HG02798 (cell line): Measurements from ENCODE around the gene CAPN15.
"Not testable (repeated sequence)": the region's sequence is repeated elsewhere in the genome, so short reads cannot be mapped to it uniquely, and the experiment has no call there.

Source experiments
- ATAC-seq: cut with Tn5 transposase; IDR thresholded peaks from one replicate; pipeline ENCODE4 v1.9.1; 2021; ENCODE audit warnings: mild to moderate bottlenecking; ENCODE audit not compliant: unreplicated experiment, poor library complexity

CAPN15 gene

GRCh38 chr16:588889-589657 is 61.6 kb downstream of the CAPN15 start:
- ATAC-seq: peak; percentile 74

GRCh38 chr16:589658-590187 is 62.2 kb downstream of the CAPN15 start, which contains the start of gene RAB40C:
Gene RAB40C, plus strand, starts transcription at chr16:590066. Its CDS starts 226 bp downstream, at chr16:590292.
- ATAC-seq: peak; percentile 82

DNA sequence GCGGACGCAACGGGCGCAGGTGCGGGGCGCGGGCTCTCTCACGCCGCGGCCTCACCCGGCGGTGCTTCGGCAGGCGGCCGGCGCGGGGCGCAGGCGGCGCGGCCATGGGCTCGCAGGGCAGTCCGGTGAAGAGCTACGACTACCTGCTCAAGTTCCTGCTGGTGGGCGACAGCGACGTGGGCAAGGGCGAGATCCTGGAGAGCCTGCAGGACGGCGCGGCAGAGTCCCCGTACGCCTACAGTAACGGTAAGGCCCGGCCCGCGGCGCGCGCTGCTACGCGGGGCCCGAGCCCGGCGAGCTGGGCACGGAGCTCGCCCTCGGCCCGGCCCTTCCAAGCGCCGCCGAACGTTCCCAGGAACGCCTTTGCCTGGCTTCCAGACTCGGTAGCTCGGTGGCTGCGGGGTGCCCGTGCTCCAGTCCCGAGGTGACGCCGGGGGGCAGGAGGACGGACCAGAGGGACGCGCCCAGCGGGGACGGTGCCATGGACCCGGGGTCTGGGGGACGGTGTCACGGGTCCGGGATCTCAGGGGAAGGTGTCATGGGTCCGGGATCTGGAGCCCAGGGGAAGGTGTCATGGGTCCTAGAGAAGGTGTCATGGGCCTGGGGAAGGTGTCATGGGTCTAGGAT is 62.8 kb downstream of the CAPN15 start:
- ATAC-seq: no peak

GRCh38 chr16:590815-591200 is 63.3 kb downstream of the CAPN15 start:
- no peak for ATAC-seq

DNA sequence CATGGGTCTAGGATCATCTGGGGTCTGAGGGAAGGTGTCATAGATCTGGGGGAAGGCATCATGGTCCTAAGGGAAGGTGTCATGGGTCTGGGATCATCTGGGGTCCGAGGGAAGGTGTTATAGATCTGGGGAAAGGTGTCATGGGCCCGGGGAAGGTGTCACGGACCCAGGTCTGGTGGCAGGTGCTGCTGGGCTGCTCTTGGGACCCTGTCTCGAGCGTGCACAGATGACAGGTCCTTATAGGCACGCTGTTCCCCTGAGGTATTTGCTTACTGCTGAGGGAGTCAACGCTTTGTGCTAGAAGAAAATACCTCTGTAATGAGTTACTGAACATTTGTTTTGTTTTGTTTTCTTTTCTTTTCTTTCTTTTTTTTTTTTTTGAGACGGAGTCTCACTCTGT is 63.7 kb downstream of the CAPN15 start:
- no peak for ATAC-seq

DNA sequence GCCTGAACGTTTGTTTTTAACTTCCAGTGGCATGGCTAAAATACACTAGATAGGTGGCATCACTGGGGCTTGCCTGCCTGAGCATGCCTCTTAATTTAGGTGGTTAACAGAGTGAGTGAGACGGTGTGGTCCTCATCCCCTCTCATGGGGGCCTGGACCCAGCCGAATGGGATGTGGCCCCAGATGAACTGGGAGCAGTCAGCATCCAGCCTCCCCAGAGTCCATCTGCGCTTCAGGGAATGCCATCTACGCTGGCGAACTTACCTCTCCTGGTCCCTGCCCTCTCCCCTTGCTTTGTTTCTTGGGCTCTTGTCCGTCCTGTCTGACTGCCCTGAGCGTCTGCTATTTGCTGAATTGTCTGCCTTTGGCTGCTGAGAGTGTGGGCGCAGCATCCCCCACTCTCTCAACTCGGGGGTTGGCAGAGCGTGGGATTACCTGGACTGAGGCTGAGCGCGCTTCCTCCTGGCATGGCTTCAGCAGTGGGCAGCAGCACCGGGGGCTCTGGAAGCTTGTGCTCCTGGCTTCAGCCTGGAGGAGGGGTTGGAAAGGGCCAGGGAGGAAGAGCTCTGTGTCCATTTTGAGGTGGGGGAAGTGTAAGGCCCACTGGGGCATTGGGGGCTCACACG is 64.5 kb downstream of the CAPN15 start:
- no peak for ATAC-seq

- ATAC-seq: no peak
Observed at GRCh38 chr16:592518-593306, 65.2 kb downstream of the CAPN15 start.

DNA sequence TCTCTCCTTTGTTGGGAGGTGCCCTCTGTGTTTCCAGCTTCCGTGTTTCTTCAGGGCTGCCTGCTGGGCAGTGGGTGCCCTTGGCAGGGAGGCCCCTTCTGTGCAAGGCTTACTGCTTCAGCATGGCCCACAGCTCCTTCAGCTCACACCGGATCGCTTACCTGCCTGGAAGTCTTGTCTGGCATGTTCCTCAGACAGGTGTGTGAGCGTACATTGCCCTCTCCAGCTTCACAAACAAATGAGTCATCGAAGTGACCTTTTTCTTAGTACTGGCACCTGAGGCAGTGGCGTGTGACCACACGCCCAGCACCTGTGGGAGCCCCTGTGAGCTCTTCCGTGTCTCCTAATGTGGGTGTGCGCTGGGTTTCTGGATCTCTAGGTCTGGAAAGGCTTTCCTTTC is 65.9 kb downstream of the CAPN15 start:
- no peak for ATAC-seq

GRCh38 chr16:593807-594206 is 66.3 kb downstream of the CAPN15 start:
- no peak for ATAC-seq

DNA sequence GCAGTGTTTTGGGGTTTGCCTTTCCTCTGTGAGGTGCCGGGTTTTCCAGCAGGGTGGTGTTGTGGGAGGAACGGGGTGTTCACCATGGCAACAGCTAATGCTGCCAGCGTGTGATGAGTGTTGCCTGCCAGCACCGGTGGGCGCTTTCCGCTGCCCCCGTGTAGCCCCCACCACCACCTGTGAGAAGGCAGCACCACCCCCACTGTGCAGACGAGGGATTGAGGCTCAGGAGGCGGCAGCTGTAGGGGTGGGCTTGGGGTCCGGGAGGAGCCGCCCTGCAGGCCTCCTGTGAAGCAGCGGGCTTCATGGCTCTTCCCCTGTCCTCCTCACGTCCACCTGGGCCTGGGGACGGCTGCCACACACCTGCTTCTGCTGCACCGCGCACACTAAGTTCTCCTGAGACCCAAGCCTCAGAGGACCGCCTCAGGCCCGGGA is 67.6 kb downstream of the CAPN15 start:
- ATAC-seq: no peak

DNA sequence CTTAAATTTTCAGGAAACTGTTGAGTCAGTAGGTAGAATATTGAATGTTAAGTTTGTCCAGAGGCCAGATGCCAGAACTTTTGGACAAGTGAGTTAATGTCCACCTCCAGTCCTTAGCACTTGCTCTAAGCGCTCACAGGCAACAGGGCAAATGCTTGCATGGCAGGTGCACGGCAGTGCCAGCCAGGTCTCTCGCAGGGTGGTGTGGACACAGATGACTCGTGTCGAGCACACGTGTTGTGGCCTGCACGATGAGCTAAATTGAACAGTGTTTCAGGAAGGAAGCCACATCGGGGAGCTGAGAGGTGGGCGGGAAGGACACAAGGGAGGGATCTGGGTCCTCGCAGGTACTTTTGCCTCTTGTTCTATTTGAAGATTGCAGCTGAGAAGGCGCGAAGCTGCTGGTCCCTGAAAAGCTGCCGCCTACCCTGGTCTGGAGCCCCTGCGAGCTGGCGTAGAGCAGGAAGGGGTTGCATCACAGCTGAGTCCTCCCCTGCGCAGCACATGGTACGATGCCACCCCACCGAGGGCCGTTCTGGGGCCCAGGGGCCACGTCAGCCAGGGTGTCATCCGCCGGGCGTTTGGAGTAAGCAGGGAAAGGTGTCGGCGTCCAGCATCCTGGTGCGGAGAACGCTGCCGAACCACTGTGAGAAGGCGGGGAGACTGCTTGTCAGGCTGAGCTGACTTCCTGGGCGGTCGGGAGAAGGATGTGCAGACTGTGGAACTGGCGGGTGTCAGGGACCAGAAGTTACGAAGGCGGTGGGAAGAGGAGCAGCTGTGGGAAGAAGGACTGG is 68.6 kb downstream of the CAPN15 start:
- ATAC-seq: no peak

- no peak for ATAC-seq
Observed at GRCh38 chr16:596736-597060, 69.2 kb downstream of the CAPN15 start.

DNA sequence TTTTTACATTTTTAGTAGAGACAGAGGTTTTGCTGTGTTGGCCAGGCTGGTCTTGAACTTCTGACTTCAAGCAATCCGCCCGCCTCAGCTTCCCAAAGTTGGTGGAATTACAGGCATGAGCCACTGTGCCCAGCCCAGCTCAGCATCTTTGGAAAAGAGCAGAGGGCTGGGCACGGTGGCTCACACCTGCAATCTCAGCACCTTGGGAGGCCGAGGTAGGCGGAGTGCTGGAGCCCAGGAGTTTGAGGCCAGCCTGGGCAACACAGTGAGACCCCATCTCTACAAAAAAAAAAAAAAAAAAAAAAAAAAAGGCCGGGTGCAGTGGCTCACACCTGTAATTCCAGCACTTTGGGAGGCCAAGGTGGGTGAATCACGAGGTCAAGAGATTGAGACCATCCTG is 70.1 kb downstream of the CAPN15 start:
- ATAC-seq: not testable (repeated sequence)

GRCh38 chr16:598823-599739 is 71.6 kb downstream of the CAPN15 start:
- ATAC-seq: no peak

DNA sequence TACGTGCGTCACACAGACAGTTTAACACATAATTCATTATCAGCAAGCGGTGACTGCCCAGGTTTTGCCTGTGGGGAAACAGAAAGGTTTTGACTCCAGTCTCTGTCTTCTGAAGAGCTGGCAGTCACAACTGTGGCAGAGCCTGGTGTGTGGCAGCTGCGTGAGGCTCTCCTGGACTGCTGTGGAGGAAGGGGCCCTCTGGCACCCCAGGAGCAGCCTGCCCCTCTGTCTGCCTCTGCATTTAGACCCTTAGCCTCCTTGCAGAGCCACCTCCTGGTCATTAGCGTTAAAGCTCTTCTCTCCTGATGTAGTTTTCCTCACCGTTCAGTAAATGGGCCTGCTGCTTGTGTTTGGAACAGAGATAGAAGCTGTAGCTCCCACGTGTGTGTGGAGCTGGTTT is 73.3 kb downstream of the CAPN15 start:
- ATAC-seq: no peak

DNA sequence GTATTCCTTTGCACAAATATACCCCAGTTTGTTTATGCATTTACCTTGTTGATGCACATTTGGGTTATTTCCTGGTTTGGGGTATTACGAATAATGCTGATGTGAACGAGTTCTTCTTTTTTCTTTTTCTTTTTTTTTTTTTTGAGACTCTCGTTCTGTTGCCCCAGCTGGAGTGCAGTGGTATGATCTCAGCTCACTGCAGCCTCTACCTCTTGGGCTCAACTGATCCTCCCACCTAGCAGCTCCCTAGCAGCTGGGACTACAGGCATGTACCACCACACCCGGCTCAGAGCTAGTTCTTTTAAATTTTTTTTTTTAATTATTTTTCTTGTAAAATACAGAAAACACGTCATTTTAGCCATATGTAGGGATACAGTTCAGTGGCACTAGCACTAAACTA is 76.4 kb downstream of the CAPN15 start:
- no peak for ATAC-seq
